MG63 (cell line): ENCODE results near the gene PIH1D1. TPM values are rescaled to one million over a fixed set of nuclear protein-coding genes. Genes with fewer than 3 reads are reported as not detected.
A peak's percentile ranks its signal among the peaks of the same experiment; 100 is the strongest.
"Not testable (repeated sequence)": the region's sequence is repeated elsewhere in the genome, so short reads cannot be mapped to it uniquely, and the experiment has no call there.

Source experiments
- DNase-seq: peaks from one replicate; pipeline ENCODE4 v3.0.0-alpha.2; 2020
- H3K27me3 ChIP-seq: fragments of 250-450 bp; sonication (Bioruptor Pico); 2 replicates; pipeline ENCODE4 v1.5.1; 2020; ENCODE audit warnings: mild to moderate bottlenecking, moderate library complexity
- H3K36me3 ChIP-seq: fragments of 250-450 bp; sonication (Bioruptor Pico); 2 replicates; pipeline ENCODE4 v1.5.1; 2020; ENCODE audit warnings: mild to moderate bottlenecking, moderate library complexity
- H3K4me3 ChIP-seq: fragments of 250-450 bp; sonication (Bioruptor Pico); 2 replicates; pipeline ENCODE4 v1.5.1; 2020; ENCODE audit warnings: mild to moderate bottlenecking, moderate library complexity
- H3K9me3 ChIP-seq: fragments of 250-450 bp; sonication (Bioruptor Pico); 2 replicates; pipeline ENCODE4 v1.5.1; 2020; ENCODE audit warnings: mild to moderate bottlenecking, moderate library complexity
- total RNA-seq: library from RNA; depleted of rRNA; stranded (reverse); fragments of >200 nt; shearing (Covaris generic); gene quantifications from 2 replicates; pipeline ENCODE4 v1.2.3, GENCODE V29; 2014; ENCODE audit warnings: low replicate concordance

Gene PIH1D1
- total RNA-seq, 1 experiment from 2014 or later: 121 TPM

DNA sequence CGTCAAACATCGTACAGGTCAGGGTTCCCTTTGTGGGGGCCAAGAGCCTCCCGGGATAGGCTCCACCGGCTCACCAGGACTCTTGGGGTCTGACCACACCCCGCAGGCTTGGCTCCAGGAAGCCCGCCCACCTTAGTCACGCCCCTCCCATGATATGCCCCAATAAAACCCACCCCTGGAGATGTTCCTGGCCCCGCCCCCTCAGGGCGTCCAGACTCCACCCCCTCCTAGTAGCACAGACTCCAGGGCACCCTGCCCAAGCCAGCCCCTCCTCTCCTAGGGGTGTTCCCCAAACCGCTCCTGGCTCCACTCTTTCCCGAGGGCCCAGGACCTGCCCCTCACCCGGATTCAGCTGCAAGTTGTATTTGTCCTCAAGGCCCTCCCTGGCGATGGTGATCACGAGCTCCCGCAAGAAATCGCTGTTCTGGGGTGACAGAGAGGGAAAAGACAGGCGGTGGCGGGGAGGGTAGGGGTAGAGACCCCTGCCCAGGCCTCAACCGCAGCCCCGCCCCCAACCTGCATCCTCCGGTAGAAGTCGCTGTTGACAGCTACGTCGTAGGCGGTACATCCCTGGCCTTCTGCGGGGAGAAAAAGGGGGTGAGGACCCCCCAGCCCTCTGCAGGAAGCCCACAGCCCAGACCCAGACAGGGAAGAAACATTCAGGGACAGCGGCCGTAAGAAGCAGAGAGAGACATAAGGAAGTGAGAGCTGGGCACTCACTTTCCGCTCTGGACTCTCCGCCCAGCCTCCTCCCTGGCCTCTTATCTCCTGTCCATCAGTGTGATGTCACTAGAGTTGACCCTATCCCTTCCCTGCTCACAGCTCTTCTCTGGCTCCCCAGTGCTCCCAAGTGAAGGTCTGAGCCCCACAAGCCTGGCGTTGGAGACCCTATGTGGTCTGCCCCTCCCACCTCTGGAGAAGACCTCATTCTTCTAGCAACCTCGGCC, 3.9 kb downstream of the PIH1D1 start:
- peaks cover 36% of the 10 kb centered on the region for H3K36me3 ChIP-seq
- H3K27me3 ChIP-seq: no peaks in the 10 kb centered on the region
- H3K9me3 ChIP-seq: no peaks in the 10 kb centered on the region
- H3K4me3 ChIP-seq: no peak overlapping the region
- peak; percentile 42 for DNase-seq

DNA sequence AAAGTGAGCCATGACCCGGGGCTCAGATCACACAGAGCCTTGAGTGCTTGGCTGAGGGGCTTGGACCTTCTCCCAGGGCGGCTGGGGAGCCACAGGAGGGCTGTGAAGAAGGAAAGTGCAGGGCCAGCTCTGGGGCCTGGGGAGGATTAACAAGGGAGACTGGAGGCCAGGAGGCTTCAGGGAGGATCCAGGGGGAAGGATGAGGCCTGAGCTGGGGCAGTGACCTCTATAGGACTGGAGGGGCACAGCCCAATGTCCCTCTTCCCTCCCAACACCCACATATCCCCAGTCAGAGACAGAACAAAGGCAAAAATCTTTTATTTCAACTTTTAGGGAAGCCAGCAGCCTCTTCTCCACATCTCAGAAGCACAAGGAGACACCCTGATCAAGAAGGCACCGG, 5.6 kb downstream of the PIH1D1 start:
- H3K4me3 ChIP-seq: no peak overlapping the region
- H3K36me3 ChIP-seq: peaks cover 36% of the 10 kb centered on the region
- no peaks in the 10 kb centered on the region for H3K9me3 ChIP-seq
- peaks cover 12% of the 10 kb centered on the region for H3K27me3 ChIP-seq
- DNase-seq: no peak

GRCh38 chr19:49444100-49444700, 7.4 kb downstream of the PIH1D1 start:
- not testable (repeated sequence) for H3K4me3 ChIP-seq, H3K9me3 ChIP-seq, DNase-seq
- H3K36me3 ChIP-seq: peaks cover 24% of the 10 kb centered on the region
- peaks cover 30% of the 10 kb centered on the region for H3K27me3 ChIP-seq

DNA sequence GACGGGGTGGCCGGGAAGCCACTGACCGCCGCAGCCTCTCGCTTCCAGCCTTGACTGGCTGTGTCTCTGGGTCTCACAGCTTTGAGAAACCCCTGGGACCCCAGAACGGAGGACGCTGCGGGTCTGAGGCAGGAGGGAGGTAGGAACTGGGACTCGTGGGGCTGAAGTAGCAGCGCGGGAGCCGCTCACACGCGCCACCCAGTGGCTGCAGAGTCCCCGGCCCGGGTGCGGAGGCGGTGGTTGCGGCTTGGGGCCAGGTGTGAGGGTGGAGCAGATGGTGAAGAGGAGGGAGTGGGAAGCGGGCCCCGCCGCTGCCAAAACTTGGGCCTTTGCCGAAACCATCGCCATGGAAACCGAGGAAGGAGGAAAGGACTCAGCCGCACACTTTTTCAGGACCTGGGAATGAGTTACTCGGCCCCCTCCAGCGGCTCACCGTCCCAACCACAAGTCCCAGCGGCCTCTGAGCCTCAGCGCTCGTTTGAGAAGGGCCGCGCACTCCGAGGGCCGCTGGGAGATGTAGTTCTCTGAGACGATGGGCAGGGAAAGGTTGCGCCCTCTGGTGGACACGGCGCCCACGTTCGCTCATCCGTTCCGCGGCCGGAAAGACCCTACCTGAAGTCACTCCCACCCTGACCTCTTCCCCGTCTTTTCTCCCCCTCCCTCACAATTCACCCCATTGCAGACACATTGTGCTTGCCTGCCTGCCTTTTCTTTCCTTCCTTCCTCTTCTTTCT, 8.1 kb downstream of the PIH1D1 start:
- Histone ChIP-seq H3K27me3 (peaks cover 36% of the 10 kb centered on the region), H3K9me3 (no peaks in the 10 kb centered on the region), H3K4me3 (peak overlapping the region; percentile 65), H3K36me3 (peaks cover 19% of the 10 kb centered on the region)
- peak; percentile 96 for DNase-seq

DNA sequence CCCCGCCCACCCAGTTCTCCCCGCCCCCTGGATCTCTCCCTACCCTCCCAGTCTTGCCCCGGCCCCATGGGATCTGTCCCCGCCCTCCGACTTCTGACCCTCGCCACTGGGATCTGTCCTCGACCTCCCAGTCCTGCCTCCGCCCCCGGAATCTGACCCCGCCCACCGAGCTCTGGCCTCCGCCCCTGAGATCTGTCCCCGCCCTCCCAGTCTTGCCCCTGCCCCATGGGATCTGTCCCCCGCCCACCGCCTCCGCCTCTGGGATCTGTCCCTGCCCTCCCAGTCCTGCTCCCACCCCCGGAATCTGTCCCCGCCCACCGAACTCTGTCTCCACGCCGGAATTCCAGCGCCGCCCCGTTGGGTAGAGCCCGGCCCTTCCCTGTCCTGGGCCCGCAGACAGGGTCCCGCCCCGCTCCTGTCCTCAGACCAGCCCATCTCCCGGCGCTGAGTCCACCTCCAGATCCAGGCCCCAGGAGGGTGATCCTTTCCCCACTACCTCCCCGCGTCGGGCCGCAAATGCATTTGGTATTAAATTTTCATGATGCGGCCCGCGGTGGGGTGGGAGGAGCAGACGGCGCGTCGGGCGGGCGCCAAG, 8.7 kb downstream of the PIH1D1 start:
- H3K4me3 ChIP-seq: peak overlapping the region; percentile 65
- peaks cover 43% of the 10 kb centered on the region for H3K27me3 ChIP-seq
- peaks cover 14% of the 10 kb centered on the region for H3K36me3 ChIP-seq
- no peaks in the 10 kb centered on the region for H3K9me3 ChIP-seq
- DNase-seq: peak; percentile 98

DNA sequence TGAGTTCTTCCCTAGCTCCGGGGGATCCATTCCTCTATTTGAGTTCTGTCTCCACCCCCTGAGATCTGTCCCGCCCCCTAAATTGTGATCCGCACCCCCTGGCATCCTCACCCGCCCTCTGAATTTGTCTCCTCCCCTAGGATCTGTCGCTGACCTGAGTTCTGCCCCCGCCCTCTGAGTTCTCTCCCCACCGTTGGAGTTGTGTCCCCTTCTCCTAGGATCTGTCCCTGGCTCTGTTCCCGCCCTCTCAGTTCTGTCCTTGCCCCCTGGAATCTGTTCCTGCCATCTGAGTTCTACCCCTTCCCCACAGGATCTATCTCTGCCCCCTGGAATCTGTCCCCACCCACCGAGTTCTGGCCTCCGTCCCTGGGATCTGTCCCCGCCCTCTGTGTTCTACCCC, 9.3 kb downstream of the PIH1D1 start:
- no peaks in the 10 kb centered on the region for H3K9me3 ChIP-seq
- peak; percentile 36 for DNase-seq
- peaks cover 48% of the 10 kb centered on the region for H3K27me3 ChIP-seq
- peak overlapping the region; percentile 65 for H3K4me3 ChIP-seq
- peaks cover 9% of the 10 kb centered on the region for H3K36me3 ChIP-seq

GRCh38 chr19:49441960-49442350, 9.7 kb downstream of the PIH1D1 start:
- DNase-seq: no peak
- H3K9me3 ChIP-seq: no peaks in the 10 kb centered on the region
- H3K4me3 ChIP-seq: no peak overlapping the region
- H3K27me3 ChIP-seq: peaks cover 52% of the 10 kb centered on the region
- H3K36me3 ChIP-seq: peaks cover 5% of the 10 kb centered on the region

- DNase-seq: no peak
- Histone ChIP-seq H3K9me3 (no peaks in the 10 kb centered on the region), H3K4me3 (peak within 1 kb of the TSS; percentile 65), H3K36me3 (no peaks in the 10 kb centered on the region; the same call in 1 of the 2 replicates), H3K27me3 (peaks cover 58% of the 10 kb centered on the region)
These were observed 10.2 kb downstream of the PIH1D1 start, which contains the start of gene SLC17A7 for GRCh38 chr19:49441210-49441959. SLC17A7 (minus strand) TSS chr19:49441527; CDS start chr19:49441379, 148 bp downstream.

- Histone ChIP-seq H3K36me3 (no peaks in the 10 kb centered on the region), H3K9me3 (no peaks in the 10 kb centered on the region), H3K27me3 (peaks cover 61% of the 10 kb centered on the region), H3K4me3 (no peak overlapping the region)
- DNase-seq: no peak
These were observed 11.0 kb downstream of the PIH1D1 start for GRCh38 chr19:49440439-49441209.

GRCh38 chr19:49439836-49440235, 11.8 kb downstream of the PIH1D1 start:
- Histone ChIP-seq H3K36me3 (no peaks in the 10 kb centered on the region), H3K4me3 (no peak overlapping the region), H3K27me3 (peaks cover 61% of the 10 kb centered on the region), H3K9me3 (no peaks in the 10 kb centered on the region)
- no peak for DNase-seq

GRCh38 chr19:49438261-49438660, 13.4 kb downstream of the PIH1D1 start:
- no peak for DNase-seq
- Histone ChIP-seq H3K4me3 (no peak overlapping the region), H3K9me3 (no peaks in the 10 kb centered on the region), H3K27me3 (peaks cover 67% of the 10 kb centered on the region), H3K36me3 (no peaks in the 10 kb centered on the region)

DNA sequence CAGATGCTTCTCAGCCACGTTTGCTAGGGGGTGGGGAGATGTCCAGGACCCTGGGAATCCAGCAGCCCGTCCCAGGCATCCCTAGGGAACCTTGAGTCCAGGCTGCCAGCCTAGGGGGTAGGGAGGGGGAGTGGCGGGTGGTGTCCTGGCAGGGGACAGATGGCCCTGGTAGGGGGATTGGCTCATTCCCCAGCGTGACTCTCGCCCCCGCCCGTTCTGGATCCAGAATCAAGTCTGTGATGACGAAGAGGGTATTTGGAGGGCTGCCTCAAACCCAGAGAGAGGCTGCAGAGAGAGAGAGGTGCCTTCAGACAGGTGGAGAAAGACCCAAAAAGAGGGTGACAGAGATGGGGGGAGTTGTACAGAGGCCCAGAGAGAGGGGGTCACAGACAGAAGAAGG, 14.4 kb downstream of the PIH1D1 start:
- peaks cover 73% of the 10 kb centered on the region for H3K27me3 ChIP-seq
- H3K9me3 ChIP-seq: no peaks in the 10 kb centered on the region
- no peaks in the 10 kb centered on the region for H3K36me3 ChIP-seq
- no peak for DNase-seq
- no peak overlapping the region for H3K4me3 ChIP-seq

DNA sequence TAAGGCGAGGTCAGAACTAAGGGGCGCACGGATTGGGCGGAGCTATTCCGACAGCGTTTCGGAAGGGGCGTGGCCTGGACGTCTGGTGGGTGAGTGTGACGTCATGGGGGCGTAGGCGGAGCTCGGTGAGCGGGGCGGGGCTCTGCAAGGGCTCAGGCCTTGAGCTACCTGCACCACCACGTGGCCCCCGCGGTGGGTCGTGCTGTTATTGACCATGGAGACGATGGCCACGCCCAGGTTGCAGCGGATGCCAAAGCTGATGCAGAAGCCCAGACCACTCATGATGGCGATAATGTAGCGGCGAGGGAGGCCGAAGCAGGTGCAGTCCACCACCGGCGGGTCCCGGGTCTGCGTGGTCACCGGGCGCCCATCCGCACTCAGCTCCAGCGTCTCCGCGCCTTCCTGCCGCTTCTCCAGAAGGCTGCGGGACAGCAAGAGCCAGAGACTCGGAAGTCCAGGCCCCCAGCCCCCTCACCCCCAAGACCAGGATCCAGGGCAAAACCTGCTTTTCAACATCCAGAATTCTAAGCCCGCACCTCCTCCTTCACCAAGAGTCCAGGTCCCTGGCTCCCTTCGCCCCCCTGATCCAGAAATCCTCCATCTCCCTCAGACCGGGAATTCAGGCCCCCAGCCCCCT, 15.1 kb downstream of the PIH1D1 start:
- DNase-seq: no peak
- Histone ChIP-seq H3K36me3 (no peaks in the 10 kb centered on the region), H3K4me3 (no peak overlapping the region), H3K9me3 (no peaks in the 10 kb centered on the region), H3K27me3 (peaks cover 71% of the 10 kb centered on the region)

GRCh38 chr19:49435670-49436069, 15.9 kb downstream of the PIH1D1 start:
- DNase-seq: no peak
- peaks cover 66% of the 10 kb centered on the region for H3K27me3 ChIP-seq
- H3K9me3 ChIP-seq: no peaks in the 10 kb centered on the region
- no peaks in the 10 kb centered on the region for H3K36me3 ChIP-seq
- H3K4me3 ChIP-seq: no peak overlapping the region
